Osteoblast (primary cell): ENCODE measurements around the gene ATG16L2. TPM values are rescaled to one million over a fixed set of nuclear protein-coding genes. Genes with fewer than 3 reads are reported as not detected.

ENCODE experiments used
- DNase-seq: peaks from one replicate; pipeline ENCODE4 v3.0.0; 2011; ENCODE audit warnings: low spot score, mixed read lengths; ENCODE audit not compliant: insufficient read length; ENCODE audit errors: missing footprints
- H2AFZ ChIP-seq: 2 replicates; pipeline ENCODE4 v1.6.0; 2011; ENCODE audit warnings: mild to moderate bottlenecking, low read length
- H3K27ac ChIP-seq: 2 replicates; pipeline ENCODE4 v1.5.1; 2011; ENCODE audit warnings: mild to moderate bottlenecking, low read depth, low read length, moderate library complexity
- H3K27me3 ChIP-seq: 2 replicates; pipeline ENCODE4 v1.6.0; 2012; ENCODE audit warnings: mild to moderate bottlenecking, control low read depth, inconsistent platforms, low read length, moderate library complexity; ENCODE audit not compliant: insufficient read depth
- H3K36me3 ChIP-seq: 2 replicates; pipeline ENCODE4 v1.5.1; 2011; ENCODE audit warnings: mild to moderate bottlenecking, low read length, control low read depth, moderate library complexity; ENCODE audit not compliant: insufficient read depth
- H3K4me1 ChIP-seq: 2 replicates; pipeline ENCODE4 v1.5.1; 2011; ENCODE audit warnings: mild to moderate bottlenecking, low read length, control low read depth, moderate library complexity; ENCODE audit not compliant: insufficient read depth
- H3K4me2 ChIP-seq: 2 replicates; pipeline ENCODE4 v1.6.0; 2011; ENCODE audit warnings: mild to moderate bottlenecking, low read length; ENCODE audit not compliant: insufficient read depth
- H3K4me3 ChIP-seq: fragments of 200-600 bp; sonication (generic); 3 replicates; pipeline ENCODE4 v1.5.1; 2012; ENCODE audit warnings: mild to moderate bottlenecking, low read length, inconsistent platforms; ENCODE audit not compliant: insufficient read depth
- H3K79me2 ChIP-seq: 2 replicates; pipeline ENCODE4 v1.6.0; 2012; ENCODE audit warnings: mild to moderate bottlenecking, low read length, control low read depth, inconsistent platforms; ENCODE audit not compliant: insufficient read depth
- H3K9me3 ChIP-seq: 2 replicates; pipeline ENCODE4 v1.5.1; 2011; ENCODE audit warnings: low read depth, low read length, control low read depth
- H4K20me1 ChIP-seq: 2 replicates; pipeline ENCODE4 v1.6.0; 2012; ENCODE audit warnings: mild to moderate bottlenecking, low read length, control low read depth; ENCODE audit not compliant: insufficient read depth
- CTCF ChIP-seq: IDR thresholded peaks from 2 replicates; pipeline ENCODE4 v1.5.1; 2011; ENCODE audit warnings: mild to moderate bottlenecking, low read depth, low read length, moderate library complexity; ENCODE audit errors: extremely low read depth
- total RNA-seq: library from RNA; depleted of rRNA; stranded (reverse); fragments of >200 nt; gene quantifications from 2 replicates; pipeline ENCODE4 v1.2.3, GENCODE V29; 2012

ATG16L2 gene
- total RNA-seq, 1 donor: 11.9 TPM

GRCh38 chr11:72782081-72782920, 31.9 kb upstream of the ATG16L2 start:
- Histone ChIP-seq H3K79me2 (no peaks in the 10 kb centered on the region), H3K4me2 (peak overlapping the region; percentile 51), H3K27me3 (peaks cover 13% of the 10 kb centered on the region), H3K4me1 (peaks cover 3% of the 10 kb centered on the region), H3K36me3 (no peaks in the 10 kb centered on the region), H3K4me3 (peak overlapping the region; percentile 65), H4K20me1 (no peaks in the 10 kb centered on the region), H3K9me3 (no peaks in the 10 kb centered on the region), H2AFZ (no peak overlapping the region), H3K27ac (no peak overlapping the region)
- peak; percentile 89 for DNase-seq
- TF ChIP-seq CTCF: no peak

- no peak for TF ChIP-seq CTCF
- H3K4me2 ChIP-seq: no peak overlapping the region
- no peaks in the 10 kb centered on the region for H3K36me3 ChIP-seq
- no peak overlapping the region for H3K27ac ChIP-seq
- peaks cover 3% of the 10 kb centered on the region for H3K4me1 ChIP-seq
- no peaks in the 10 kb centered on the region for H3K9me3 ChIP-seq
- no peaks in the 10 kb centered on the region for H4K20me1 ChIP-seq
- DNase-seq: peak; percentile 79
- H3K27me3 ChIP-seq: peaks cover 13% of the 10 kb centered on the region
- H3K4me3 ChIP-seq: no peak overlapping the region
- H2AFZ ChIP-seq: no peak overlapping the region
- H3K79me2 ChIP-seq: no peaks in the 10 kb centered on the region
Measured at GRCh38 chr11:72783144-72783905, 30.9 kb upstream of the ATG16L2 start.

- no peak for TF ChIP-seq CTCF
- peak; percentile 68 for DNase-seq
- Histone ChIP-seq H3K9me3 (no peaks in the 10 kb centered on the region), H3K27ac (no peak overlapping the region), H3K79me2 (no peaks in the 10 kb centered on the region), H3K4me2 (no peak overlapping the region), H2AFZ (no peak overlapping the region), H4K20me1 (no peaks in the 10 kb centered on the region), H3K36me3 (no peaks in the 10 kb centered on the region), H3K27me3 (peaks cover 13% of the 10 kb centered on the region), H3K4me3 (no peak overlapping the region), H3K4me1 (peaks cover 10% of the 10 kb centered on the region)
Measured at GRCh38 chr11:72784662-72785061, 29.5 kb upstream of the ATG16L2 start.
